ENCODE data around the gene NHS. TPM values are rescaled to one million over a fixed set of nuclear protein-coding genes. Genes with fewer than 3 reads are reported as not detected.

The NHS gene
- total and polyA plus RNA-seq, 2 of the 4 experiments (the other 2 are of a cell fraction), result 0.36 to 0.90 TPM

DNA sequence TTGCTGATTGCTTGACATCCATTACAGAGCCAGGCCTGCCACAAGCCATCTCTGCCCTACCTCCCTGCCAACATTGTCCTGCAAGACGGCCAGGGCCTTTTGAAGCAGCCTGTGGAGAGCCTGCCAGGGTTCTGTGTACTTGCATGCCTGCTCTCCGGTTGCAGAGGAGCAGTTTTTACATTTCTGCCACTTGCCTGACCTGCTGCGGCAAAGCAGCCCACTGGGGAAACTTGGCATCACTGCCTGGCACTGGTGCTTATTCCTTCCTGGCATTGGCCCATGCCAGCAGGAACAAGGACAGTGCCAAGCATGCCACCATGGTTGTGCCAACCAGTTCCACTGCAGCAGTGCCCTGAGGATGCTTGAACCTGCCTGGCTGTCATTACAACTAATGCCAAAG is 167.1 kb downstream of the NHS start:
- TF ChIP-seq MXI1 (IDR thresholded peaks at IDR 0.05; ENCODE audit: borderline replicate concordance, low read depth, low read length) (no peak), MAZ (IDR thresholded peaks at IDR 0.05; ENCODE audit: borderline replicate concordance, low read depth, low read length) (no peak), RAD21 (IDR thresholded peaks at IDR 0.05; ENCODE audit: low read length) (no peak), FOS (IDR thresholded peaks at IDR 0.05; ENCODE audit: low read depth, low read length) (no peak), CEBPB (IDR thresholded peaks at IDR 0.05; ENCODE audit: low read depth, low read length) (no peak), NFE2L2 (IDR thresholded peaks at IDR 0.05; ENCODE audit: low read depth, low read length) (no peak), SMC3 (IDR thresholded peaks at IDR 0.05; ENCODE audit: low read depth, low read length) (no peak), POLR2A (IDR thresholded peaks at IDR 0.05; ENCODE audit: low read depth, low read length) (no peak), MAFK (IDR thresholded peaks at IDR 0.05; ENCODE audit: low read depth, low read length) (no peak), ELK1 (IDR thresholded peaks at IDR 0.05; ENCODE audit: borderline replicate concordance, low read depth, low read length) (no peak), RFX5 (IDR thresholded peaks at IDR 0.05; ENCODE audit: low read depth, low read length) (no peak), BHLHE40 (IDR thresholded peaks at IDR 0.05; ENCODE audit: low read depth, low read length) (no peak), RCOR1 (IDR thresholded peaks at IDR 0.05; ENCODE audit: insufficient replicate concordance, low read length) (no peak), CHD1 (IDR thresholded peaks at IDR 0.05; ENCODE audit: low read depth, low read length) (no peak)
- TF ChIP-seq, protein P1, sequence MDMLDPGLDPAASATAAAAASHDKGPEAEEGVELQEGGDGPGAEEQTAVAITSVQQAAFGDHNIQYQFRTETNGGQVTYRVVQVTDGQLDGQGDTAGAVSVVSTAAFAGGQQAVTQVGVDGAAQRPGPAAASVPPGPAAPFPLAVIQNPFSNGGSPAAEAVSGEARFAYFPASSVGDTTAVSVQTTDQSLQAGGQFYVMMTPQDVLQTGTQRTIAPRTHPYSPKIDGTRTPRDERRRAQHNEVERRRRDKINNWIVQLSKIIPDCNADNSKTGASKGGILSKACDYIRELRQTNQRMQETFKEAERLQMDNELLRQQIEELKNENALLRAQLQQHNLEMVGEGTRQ (IDR thresholded peaks at IDR 0.05; ENCODE audit: low read depth, low read length), result no peak
- TF ChIP-seq, protein P2, sequence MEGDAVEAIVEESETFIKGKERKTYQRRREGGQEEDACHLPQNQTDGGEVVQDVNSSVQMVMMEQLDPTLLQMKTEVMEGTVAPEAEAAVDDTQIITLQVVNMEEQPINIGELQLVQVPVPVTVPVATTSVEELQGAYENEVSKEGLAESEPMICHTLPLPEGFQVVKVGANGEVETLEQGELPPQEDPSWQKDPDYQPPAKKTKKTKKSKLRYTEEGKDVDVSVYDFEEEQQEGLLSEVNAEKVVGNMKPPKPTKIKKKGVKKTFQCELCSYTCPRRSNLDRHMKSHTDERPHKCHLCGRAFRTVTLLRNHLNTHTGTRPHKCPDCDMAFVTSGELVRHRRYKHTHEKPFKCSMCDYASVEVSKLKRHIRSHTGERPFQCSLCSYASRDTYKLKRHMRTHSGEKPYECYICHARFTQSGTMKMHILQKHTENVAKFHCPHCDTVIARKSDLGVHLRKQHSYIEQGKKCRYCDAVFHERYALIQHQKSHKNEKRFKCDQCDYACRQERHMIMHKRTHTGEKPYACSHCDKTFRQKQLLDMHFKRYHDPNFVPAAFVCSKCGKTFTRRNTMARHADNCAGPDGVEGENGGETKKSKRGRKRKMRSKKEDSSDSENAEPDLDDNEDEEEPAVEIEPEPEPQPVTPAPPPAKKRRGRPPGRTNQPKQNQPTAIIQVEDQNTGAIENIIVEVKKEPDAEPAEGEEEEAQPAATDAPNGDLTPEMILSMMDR (conservative IDR thresholded peaks at IDR 0.05; ENCODE audit: low read depth, low read length), result no peak
- Histone ChIP-seq H3K9ac (ENCODE audit: low read depth, low read length) (no peak overlapping the region), H3K9me1 (ENCODE audit: insufficient read depth, low read length) (no peaks in the 10 kb centered on the region; the same call in 1 of the 2 replicates), H3K79me1 (ENCODE audit: low read depth in 1 of 2, low read length in 2 of 2) (no peaks in the 10 kb centered on the region; a peak in 1 of 4 replicates), H3K4me3 (ENCODE audit: insufficient read depth, low read depth, low read length) (no peak overlapping the region), H2AK5ac (ENCODE audit: low read depth, low read length) (no peak overlapping the region), H4K91ac (ENCODE audit: insufficient read depth, low read depth, low read length) (no peak overlapping the region), H3K23ac (ENCODE audit: low read depth, low read length) (no peak overlapping the region), H3K4me1 (ENCODE audit: control insufficient read depth, insufficient read depth, low read length) (no peaks in the 10 kb centered on the region), H2BK15ac (ENCODE audit: low read depth, low read length) (no peak overlapping the region), H3K4me2 (ENCODE audit: low read depth, low read length) (no peak overlapping the region), H3K27ac (ENCODE audit: insufficient read depth, low read length) (no peak overlapping the region), H2AFZ (replicated peaks; ENCODE audit: low read length, poor library complexity) (no peak overlapping the region), H2BK20ac (ENCODE audit: low read depth, low read length) (no peak overlapping the region), H3K56ac (ENCODE audit: extremely low read depth, insufficient read depth, low read length) (no peak overlapping the region), H3K4ac (ENCODE audit: low read depth, low read length) (no peak overlapping the region), H2AK9ac (replicated peaks; ENCODE audit: low read depth, low read length, poor library complexity) (no peak overlapping the region), H3K9me3 (ENCODE audit: control insufficient read depth, insufficient read depth, low read length) (peaks cover 2% of the 10 kb centered on the region; the same call in 1 of the 2 replicates), H3K36me3 (ENCODE audit: control insufficient read depth, insufficient read depth, low read length) (no peaks in the 10 kb centered on the region), H2BK5ac (ENCODE audit: low read depth, low read length, poor library complexity, severe bottlenecking) (no peak overlapping the region), H4K5ac (ENCODE audit: low read depth, low read length) (no peak overlapping the region), H3K14ac (replicated peaks; ENCODE audit: low read depth, low read length) (no peak overlapping the region), H4K8ac (ENCODE audit: low read depth in 2 of 2, low read length in 2 of 2) (no peak overlapping the region), H4K20me1 (ENCODE audit: insufficient read depth, low read length) (no peaks in the 10 kb centered on the region), H3K18ac (ENCODE audit: low read depth, low read length) (no peak overlapping the region), H2BK120ac (ENCODE audit: low read depth, low read length) (no peak overlapping the region), H3K27me3 (ENCODE audit: control insufficient read depth, insufficient read depth, low read length) (peaks cover 2% of the 10 kb centered on the region)
- ATAC-seq (ENCODE audit: low read depth), result no peak
- dilution Hi-C loops (cut with HindIII; ENCODE audit: low sequenced_read_pairs, unreplicated experiment), result no loop called here
- WGBS, 2 experiments (ENCODE audit: extremely low coverage in 2 of 2, insufficient read length in 1 of 2), result 70% methylated on average over 2 of the region's 3 CpGs; no CpG with 5 or more reads in 1 of the 2 experiments
- in situ Hi-C loops (cut with MboI; ENCODE audit: low sequenced_read_pairs), result no loop called here
- BruUV-seq (replicated peaks), result no TSS peak
- no peak for DNase-seq
- ChIA-PET POLR2A (ENCODE audit: unreplicated experiment) (no interaction called here), CTCF (no interaction called here)
- intact Hi-C loops (cut with micrococcal nuclease), result no loop called here
